ENCODE data around the gene CTCFL.
"Not testable (repeated sequence)": the region's sequence is repeated elsewhere in the genome, so short reads cannot be mapped to it uniquely, and the experiment has no call there.

CTCFL gene

DNA sequence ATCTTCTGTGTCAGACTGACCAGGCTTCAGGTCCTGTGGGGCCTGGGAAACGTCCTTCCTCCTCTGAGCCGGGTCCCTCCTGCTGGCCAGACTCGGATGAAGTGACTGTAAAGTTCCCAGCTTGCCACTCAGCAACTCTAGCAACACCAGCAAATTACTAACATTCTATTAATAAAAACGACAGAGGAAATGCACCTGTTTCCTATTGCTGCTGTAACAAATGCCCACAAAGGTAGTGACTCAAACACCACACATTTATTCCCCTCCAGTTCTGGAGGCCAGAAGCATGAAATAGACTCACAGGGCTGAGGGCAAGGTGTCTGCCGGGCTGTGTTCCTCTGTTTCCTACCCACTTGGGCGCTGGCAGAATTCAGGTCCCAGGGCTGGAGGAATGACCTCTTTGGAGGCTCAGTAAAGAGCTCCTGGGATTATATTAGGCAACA lies 48.8 kb downstream of the CTCFL start:
- H3K9ac ChIP-seq (ENCODE audit: low read depth in 1 of 2, low read length in 2 of 2) = no peak overlapping the region
- peaks cover 2 to 4% of the 10 kb centered on the region in 2 donors for H3K4me1 ChIP-seq (ENCODE audit: control insufficient read depth in 2 of 2, insufficient read depth in 2 of 2, low read length in 2 of 2)

DNA sequence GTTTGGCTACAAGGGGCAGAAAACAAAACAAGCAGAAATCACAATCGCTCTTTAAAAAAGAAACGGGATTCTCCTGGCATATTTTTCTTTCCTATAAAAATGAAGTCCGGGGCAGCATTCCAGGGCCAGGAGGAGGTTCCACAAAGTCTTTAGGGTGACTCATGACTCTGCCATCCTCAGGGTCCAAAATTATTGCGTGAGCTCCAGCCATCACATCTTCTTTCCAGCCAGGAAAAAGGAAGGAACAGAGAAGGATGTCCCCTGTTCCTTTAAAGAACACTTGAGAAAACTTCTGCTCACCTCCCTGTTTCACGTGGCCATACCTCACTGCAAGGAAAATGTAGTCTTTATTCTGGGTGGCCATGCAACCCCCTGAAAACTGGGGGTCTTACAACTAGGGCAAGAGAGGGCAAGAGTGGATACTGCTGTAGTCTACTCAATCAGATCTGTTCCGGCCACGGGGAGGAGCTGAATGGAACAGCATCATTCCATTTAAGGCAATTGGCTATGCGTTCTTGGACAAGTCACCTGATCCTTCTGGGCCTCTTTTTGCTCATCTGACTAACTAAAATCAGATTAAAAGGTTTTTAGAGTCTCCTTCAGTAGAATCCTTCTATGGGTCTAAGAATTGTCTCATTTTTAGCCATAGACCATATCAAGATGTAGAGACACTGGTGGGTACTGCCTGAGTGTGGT lies 49.4 kb downstream of the CTCFL start:
- H3K27me3 ChIP-seq (ENCODE audit: control insufficient read depth in 2 of 2, insufficient read depth in 2 of 2, low read length in 2 of 2) = peaks cover 2% of the 10 kb centered on the region in 2 donors
- no peak overlapping the region for H3K4me3 ChIP-seq (ENCODE audit: low read length in 2 of 2)
- H3K4me1 ChIP-seq (ENCODE audit: control insufficient read depth in 2 of 2, insufficient read depth in 2 of 2, low read length in 2 of 2) = peaks cover 0 to 2% of the 10 kb centered on the region in 2 donors
- H3K9me3 ChIP-seq (ENCODE audit: control insufficient read depth in 2 of 2, low read length in 2 of 2) = no peaks in the 10 kb centered on the region
- no peak overlapping the region for H3K27ac ChIP-seq (ENCODE audit: low read depth in 2 of 2, low read length in 2 of 2)
- H3K9ac ChIP-seq (ENCODE audit: low read depth in 1 of 2, low read length in 2 of 2) = no peak overlapping the region
- no peaks in the 10 kb centered on the region for H3K36me3 ChIP-seq (ENCODE audit: control insufficient read depth in 2 of 2, insufficient read depth in 2 of 2, low read length in 2 of 2)

More for the DNA sequence above, 48.8 kb downstream of the CTCFL start:
- H3K27me3 ChIP-seq (ENCODE audit: control insufficient read depth in 2 of 2, insufficient read depth in 2 of 2, low read length in 2 of 2) = peaks cover 2% of the 10 kb centered on the region in 2 donors
- H3K9me3 ChIP-seq (ENCODE audit: control insufficient read depth in 2 of 2, low read length in 2 of 2) = no peaks in the 10 kb centered on the region
- no peaks in the 10 kb centered on the region for H3K36me3 ChIP-seq (ENCODE audit: control insufficient read depth in 2 of 2, insufficient read depth in 2 of 2, low read length in 2 of 2)
- H3K27ac ChIP-seq (ENCODE audit: low read depth in 2 of 2, low read length in 2 of 2) = no peak overlapping the region
- no peak overlapping the region for H3K4me3 ChIP-seq (ENCODE audit: low read length in 2 of 2)

DNA sequence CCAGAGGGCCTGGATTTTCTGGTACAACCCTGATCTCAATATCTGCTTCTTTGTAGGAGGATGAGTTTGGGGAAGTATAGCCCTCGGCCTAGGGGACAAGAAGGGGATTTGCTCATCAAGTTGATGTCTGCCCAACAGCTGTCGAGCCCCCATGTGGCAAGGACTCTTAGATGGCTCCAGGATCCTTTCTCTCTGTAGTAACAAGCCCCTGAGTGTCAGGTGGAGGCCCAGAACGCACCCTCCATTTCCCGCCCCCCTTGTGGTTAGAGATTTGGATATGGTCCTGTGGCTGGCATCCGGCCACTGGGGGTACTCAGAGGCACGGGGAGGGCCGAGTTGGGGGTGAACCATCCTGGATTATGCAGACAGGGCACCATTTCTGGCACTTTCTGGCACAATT lies 50.1 kb downstream of the CTCFL start:
- Histone ChIP-seq H3K27me3 (ENCODE audit: control insufficient read depth in 2 of 2, insufficient read depth in 2 of 2, low read length in 2 of 2) (peaks cover 2% of the 10 kb centered on the region in 2 donors), H3K27ac (ENCODE audit: low read depth in 2 of 2, low read length in 2 of 2) (no peak overlapping the region), H3K9me3 (ENCODE audit: control insufficient read depth in 2 of 2, low read length in 2 of 2) (no peaks in the 10 kb centered on the region), H3K36me3 (ENCODE audit: control insufficient read depth in 2 of 2, insufficient read depth in 2 of 2, low read length in 2 of 2) (no peaks in the 10 kb centered on the region), H3K9ac (ENCODE audit: low read depth in 1 of 2, low read length in 2 of 2) (no peak overlapping the region), H3K4me1 (ENCODE audit: control insufficient read depth in 2 of 2, insufficient read depth in 2 of 2, low read length in 2 of 2) (peaks cover 0 to 2% of the 10 kb centered on the region in 2 donors), H3K4me3 (ENCODE audit: low read length in 2 of 2) (no peak overlapping the region)

DNA sequence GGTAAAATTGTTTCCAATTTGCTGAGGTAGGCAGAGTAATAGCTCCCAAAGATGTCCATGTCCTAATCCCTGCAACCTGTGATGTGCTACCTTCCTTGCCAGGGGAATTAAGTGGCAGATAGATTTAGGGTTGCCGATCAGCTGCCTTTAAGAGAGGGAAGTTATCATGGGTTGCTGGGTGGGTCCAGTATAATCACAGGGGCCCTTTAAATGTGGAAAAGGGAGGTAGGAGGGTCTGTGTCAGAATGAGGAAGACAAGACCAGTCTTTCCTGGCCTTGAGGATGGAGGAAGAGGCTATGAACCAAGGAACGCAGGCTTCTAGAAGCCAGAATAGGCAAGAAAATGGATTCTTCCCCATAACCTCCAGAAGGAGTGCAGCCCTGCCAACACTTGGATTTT lies 50.7 kb downstream of the CTCFL start:
- peaks cover 1 to 2% of the 10 kb centered on the region in 2 donors for H3K27me3 ChIP-seq (ENCODE audit: control insufficient read depth in 2 of 2, insufficient read depth in 2 of 2, low read length in 2 of 2)
- no peaks in the 10 kb centered on the region for H3K9me3 ChIP-seq (ENCODE audit: control insufficient read depth in 2 of 2, low read length in 2 of 2)
- H3K4me1 ChIP-seq (ENCODE audit: control insufficient read depth in 2 of 2, insufficient read depth in 2 of 2, low read length in 2 of 2) = peaks cover 0 to 2% of the 10 kb centered on the region in 2 donors
- no peak overlapping the region for H3K27ac ChIP-seq (ENCODE audit: low read depth in 2 of 2, low read length in 2 of 2)
- H3K36me3 ChIP-seq (ENCODE audit: control insufficient read depth in 2 of 2, insufficient read depth in 2 of 2, low read length in 2 of 2) = no peaks in the 10 kb centered on the region
- H3K9ac ChIP-seq (ENCODE audit: low read depth in 1 of 2, low read length in 2 of 2) = no peak overlapping the region
- H3K4me3 ChIP-seq (ENCODE audit: low read length in 2 of 2) = no peak overlapping the region

DNA sequence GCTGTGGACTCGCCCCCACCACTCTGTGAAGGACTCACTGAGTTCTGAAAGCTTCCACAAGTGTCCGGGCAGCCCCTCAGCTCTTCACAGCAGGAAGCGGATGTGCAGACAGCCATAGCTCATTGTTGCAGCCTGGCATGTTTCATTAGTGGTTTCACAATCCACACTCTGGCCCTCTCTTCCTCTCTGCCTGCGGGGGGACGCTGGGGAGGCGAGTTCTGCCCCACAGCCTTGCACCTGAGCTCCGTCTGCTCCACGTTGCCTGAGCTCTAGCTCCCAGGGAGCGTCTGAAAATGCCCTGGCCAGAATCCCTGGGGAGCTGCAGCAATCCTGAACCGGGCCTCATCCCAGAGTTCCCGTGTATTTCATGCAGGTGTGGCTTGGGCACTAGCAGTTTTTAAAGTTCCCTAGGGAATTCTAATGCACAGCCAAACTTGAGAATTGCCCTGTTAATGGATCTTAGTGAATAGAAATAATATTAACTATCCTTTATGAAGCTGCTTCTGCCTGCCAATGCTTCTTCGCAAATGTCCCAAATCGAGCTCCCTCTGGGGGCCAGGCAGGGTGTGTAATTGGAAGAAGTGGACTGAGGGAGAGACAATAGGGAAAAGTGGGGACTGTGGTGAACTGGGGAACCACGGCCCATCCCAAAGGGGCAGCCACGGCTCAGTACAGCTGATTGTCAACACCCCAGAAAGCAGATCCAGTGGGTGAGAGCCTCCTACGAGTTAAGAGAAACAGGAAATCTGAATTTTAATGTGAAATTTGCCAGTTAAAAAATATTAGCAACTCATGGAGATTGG lies 51.5 kb downstream of the CTCFL start:
- peaks cover 0 to 2% of the 10 kb centered on the region in 2 donors for H3K27me3 ChIP-seq (ENCODE audit: control insufficient read depth in 2 of 2, insufficient read depth in 2 of 2, low read length in 2 of 2)
- H3K9me3 ChIP-seq (ENCODE audit: control insufficient read depth in 2 of 2, low read length in 2 of 2) = no peaks in the 10 kb centered on the region
- no peaks in the 10 kb centered on the region for H3K36me3 ChIP-seq (ENCODE audit: control insufficient read depth in 2 of 2, insufficient read depth in 2 of 2, low read length in 2 of 2)
- H3K9ac ChIP-seq (ENCODE audit: low read depth in 1 of 2, low read length in 2 of 2) = no peak overlapping the region
- H3K4me1 ChIP-seq (ENCODE audit: control insufficient read depth in 2 of 2, insufficient read depth in 2 of 2, low read length in 2 of 2) = peaks cover 0 to 2% of the 10 kb centered on the region in 2 donors
- H3K4me3 ChIP-seq (ENCODE audit: low read length in 2 of 2) = no peak overlapping the region
- H3K27ac ChIP-seq (ENCODE audit: low read depth in 2 of 2, low read length in 2 of 2) = no peak overlapping the region

DNA sequence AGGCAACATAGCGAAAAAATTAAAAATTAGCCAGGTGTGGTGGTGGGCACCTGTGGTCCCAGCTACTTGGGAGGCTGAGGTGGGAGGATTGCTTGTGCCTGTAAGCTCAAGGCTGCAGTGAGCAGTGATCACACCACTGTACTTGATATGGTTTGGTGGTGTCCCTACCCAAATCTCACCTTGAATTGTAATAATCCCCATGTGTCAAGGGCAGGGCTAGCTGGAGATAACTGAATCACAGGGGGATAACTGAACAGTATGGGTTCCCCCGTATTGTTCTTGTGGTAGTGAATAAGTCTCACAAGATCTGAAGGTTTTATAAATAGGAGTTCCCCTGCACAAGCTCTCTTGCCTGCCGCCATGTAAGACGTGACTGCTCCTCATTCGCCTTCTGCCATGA lies 52.5 kb downstream of the CTCFL start:
- H3K4me3 ChIP-seq (ENCODE audit: low read length in 2 of 2); H3K9ac ChIP-seq (ENCODE audit: low read depth in 1 of 2, low read length in 2 of 2); H3K36me3 ChIP-seq (ENCODE audit: control insufficient read depth in 2 of 2, insufficient read depth in 2 of 2, low read length in 2 of 2); H3K27ac ChIP-seq (ENCODE audit: low read depth in 2 of 2, low read length in 2 of 2); H3K4me1 ChIP-seq (ENCODE audit: control insufficient read depth in 2 of 2, insufficient read depth in 2 of 2, low read length in 2 of 2); H3K9me3 ChIP-seq (ENCODE audit: control insufficient read depth in 2 of 2, low read length in 2 of 2); H3K27me3 ChIP-seq (ENCODE audit: control insufficient read depth in 2 of 2, insufficient read depth in 2 of 2, low read length in 2 of 2): not testable (repeated sequence)

DNA sequence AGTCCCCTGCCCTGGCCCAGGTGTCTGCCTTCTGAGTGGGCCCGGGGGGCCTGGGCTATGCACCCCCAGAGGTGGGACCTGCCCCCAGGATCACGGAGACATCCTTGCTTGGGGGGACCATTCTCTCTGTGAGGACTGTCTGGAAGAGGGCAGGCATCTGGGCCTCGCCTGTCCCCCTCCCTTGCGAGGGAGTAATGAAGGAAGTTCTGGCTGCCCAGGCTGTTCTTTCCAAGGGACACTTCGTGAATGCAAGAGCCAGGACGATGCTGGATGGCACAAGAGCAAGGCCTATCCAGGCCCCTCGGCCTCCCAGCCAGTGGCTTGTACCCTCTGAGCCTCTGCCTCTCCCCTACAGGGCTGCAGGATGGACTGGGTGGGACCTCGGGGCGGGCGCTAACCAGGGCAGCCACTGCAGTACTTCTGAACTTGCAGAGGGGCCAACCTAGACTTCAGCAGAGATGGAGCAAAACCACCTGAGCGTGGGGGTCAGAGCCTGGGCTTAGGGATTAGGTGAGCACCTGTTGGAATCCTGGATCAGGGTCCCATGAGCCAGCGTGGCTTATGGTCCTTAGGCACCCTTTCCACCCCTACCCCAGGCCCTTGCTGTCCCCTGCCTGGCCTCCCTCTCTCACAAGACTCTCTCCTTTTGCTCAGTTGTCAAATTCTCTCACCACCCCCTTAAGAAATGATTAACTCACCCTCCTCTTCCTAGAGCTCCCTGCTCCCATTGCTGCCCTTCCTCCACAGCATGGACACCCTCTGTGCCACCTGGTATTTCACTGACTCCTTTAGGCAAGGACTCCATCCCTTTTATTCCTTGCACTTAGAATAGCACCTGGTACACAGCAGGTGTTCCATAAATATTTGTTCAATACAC lies 53.2 kb downstream of the CTCFL start:
- Histone ChIP-seq H3K4me3 (ENCODE audit: low read length in 2 of 2) (no peak overlapping the region), H3K36me3 (ENCODE audit: control insufficient read depth in 2 of 2, insufficient read depth in 2 of 2, low read length in 2 of 2) (no peaks in the 10 kb centered on the region), H3K27me3 (ENCODE audit: control insufficient read depth in 2 of 2, insufficient read depth in 2 of 2, low read length in 2 of 2) (no peaks in the 10 kb centered on the region), H3K9ac (ENCODE audit: low read depth in 1 of 2, low read length in 2 of 2) (no peak overlapping the region), H3K27ac (ENCODE audit: low read depth in 2 of 2, low read length in 2 of 2) (no peak overlapping the region), H3K4me1 (ENCODE audit: control insufficient read depth in 2 of 2, insufficient read depth in 2 of 2, low read length in 2 of 2) (peaks cover 0 to 2% of the 10 kb centered on the region in 2 donors), H3K9me3 (ENCODE audit: control insufficient read depth in 2 of 2, low read length in 2 of 2) (no peaks in the 10 kb centered on the region)

DNA sequence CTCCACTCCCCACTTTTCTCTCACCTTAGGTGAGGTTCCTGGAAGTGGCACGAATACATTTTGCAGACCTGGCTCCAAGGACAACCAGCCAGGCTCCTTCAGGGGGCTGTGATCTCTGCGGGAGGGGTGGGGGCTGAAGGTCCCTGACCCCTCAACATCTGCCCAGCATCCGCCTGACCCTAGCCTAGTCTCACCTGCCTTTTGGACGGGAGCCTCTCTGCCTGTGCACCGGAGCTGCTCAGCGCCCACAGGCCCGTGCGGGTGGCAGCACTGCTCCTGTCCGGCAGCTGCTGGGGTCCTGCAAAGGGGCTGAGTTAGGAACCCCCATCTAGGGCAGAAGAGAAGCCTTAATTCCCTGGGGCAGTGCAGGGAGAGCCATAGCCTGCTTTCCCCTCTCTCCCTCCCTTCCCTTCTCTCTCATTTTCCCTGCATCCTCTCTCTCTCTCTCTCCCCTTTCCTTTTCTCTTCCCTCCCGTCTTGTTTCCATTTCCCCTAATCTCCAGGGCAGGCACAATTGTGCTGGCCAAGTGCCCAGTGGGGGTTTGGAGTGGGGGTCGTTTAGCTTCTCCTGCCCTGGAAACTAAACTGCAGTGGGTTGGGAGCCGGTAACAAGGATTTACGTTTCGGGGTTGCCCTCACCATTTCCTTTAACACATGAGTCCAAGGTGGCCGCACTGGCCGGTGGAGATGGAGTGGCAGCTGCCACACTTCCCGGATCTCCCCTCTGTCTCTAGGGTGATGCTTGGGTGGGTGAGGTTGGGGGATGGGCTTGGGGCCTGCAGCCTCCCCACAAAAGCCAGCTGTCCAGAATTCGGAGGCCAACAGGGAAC lies 54.1 kb downstream of the CTCFL start:
- no peak overlapping the region for H3K9ac ChIP-seq (ENCODE audit: low read depth in 1 of 2, low read length in 2 of 2)
- H3K4me3 ChIP-seq (ENCODE audit: low read length in 2 of 2) = no peak overlapping the region
- no peak overlapping the region for H3K27ac ChIP-seq (ENCODE audit: low read depth in 2 of 2, low read length in 2 of 2)
- no peaks in the 10 kb centered on the region for H3K4me1 ChIP-seq (ENCODE audit: control insufficient read depth in 2 of 2, insufficient read depth in 2 of 2, low read length in 2 of 2)
- H3K36me3 ChIP-seq (ENCODE audit: control insufficient read depth in 2 of 2, insufficient read depth in 2 of 2, low read length in 2 of 2) = no peaks in the 10 kb centered on the region
- no peaks in the 10 kb centered on the region for H3K9me3 ChIP-seq (ENCODE audit: control insufficient read depth in 2 of 2, low read length in 2 of 2)
- H3K27me3 ChIP-seq (ENCODE audit: control insufficient read depth in 2 of 2, insufficient read depth in 2 of 2, low read length in 2 of 2) = no peaks in the 10 kb centered on the region

DNA sequence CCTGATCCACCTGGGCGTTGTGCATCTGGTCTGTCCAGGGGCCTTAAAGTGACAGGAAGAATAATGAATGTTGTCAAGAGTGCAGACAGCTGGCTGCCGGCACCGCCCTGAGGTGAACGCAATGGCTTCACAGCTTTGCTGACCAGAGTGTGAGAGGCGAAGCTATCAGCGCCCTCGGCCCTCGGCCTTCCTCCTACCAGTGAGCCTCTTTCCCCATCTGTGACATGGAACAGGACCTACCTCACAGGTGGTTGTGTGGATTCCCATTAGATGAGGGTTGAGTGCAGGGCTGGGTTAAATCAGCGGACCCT lies 54.8 kb downstream of the CTCFL start:
- Histone ChIP-seq H3K27me3 (ENCODE audit: control insufficient read depth in 2 of 2, insufficient read depth in 2 of 2, low read length in 2 of 2) (no peaks in the 10 kb centered on the region), H3K9ac (ENCODE audit: low read depth in 1 of 2, low read length in 2 of 2) (no peak overlapping the region), H3K9me3 (ENCODE audit: control insufficient read depth in 2 of 2, low read length in 2 of 2) (no peaks in the 10 kb centered on the region), H3K4me1 (ENCODE audit: control insufficient read depth in 2 of 2, insufficient read depth in 2 of 2, low read length in 2 of 2) (no peaks in the 10 kb centered on the region), H3K27ac (ENCODE audit: low read depth in 2 of 2, low read length in 2 of 2) (no peak overlapping the region), H3K4me3 (ENCODE audit: low read length in 2 of 2) (no peak overlapping the region), H3K36me3 (ENCODE audit: control insufficient read depth in 2 of 2, insufficient read depth in 2 of 2, low read length in 2 of 2) (no peaks in the 10 kb centered on the region)
